Measurements from ENCODE around the gene PPP2R2D. TPM values are rescaled to one million over a fixed set of nuclear protein-coding genes. Genes with fewer than 3 reads are reported as not detected.

Gene PPP2R2D
- total RNA-seq, 2 donors from 2014 or later, result 35.5 to 37.5 TPM

DNA sequence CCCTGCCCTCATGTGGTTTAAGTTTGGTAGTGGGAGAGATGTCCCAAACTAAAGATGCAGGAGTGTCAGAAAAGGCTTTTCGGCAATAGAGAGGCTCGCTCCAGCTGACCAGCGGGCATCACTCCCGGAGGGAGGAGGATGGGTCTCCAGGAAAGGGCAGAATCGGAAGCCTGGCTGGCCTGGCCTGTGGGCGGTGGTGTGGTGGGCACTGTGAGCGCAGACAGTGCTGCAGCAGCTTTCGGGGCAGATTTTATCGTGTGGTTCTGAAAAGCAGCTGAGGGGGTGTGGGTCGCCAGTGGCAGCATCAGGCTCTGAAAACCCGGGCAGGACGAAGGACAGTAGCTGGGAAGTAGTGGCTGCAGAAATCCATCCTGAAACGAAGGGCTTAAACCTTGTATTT, 68.1 kb downstream of the PPP2R2D start:
- Histone ChIP-seq H3K27ac (ENCODE audit: low read depth, low read length) (no peak overlapping the region), H3K36me3 (ENCODE audit: control insufficient read depth, insufficient read depth, low read length) (peaks cover 79% of the 10 kb centered on the region), H3K27me3 (ENCODE audit: control insufficient read depth, insufficient read depth, low read length, poor library complexity, severe bottlenecking) (no peaks in the 10 kb centered on the region), H3K9ac (ENCODE audit: extremely low read depth, low read length, poor library complexity, severe bottlenecking) (no peak overlapping the region), H3K9me3 (ENCODE audit: control insufficient read depth, low read length) (no peaks in the 10 kb centered on the region), H3K4me1 (ENCODE audit: control insufficient read depth, insufficient read depth, low read length) (no peaks in the 10 kb centered on the region), H3K4me3 (ENCODE audit: low read length) (no peak overlapping the region)
- Mint-ChIP-seq H3K27me3 (ENCODE audit: insufficient read depth) (no peaks in the 10 kb centered on the region), H3K4me1 (peaks cover 6% of the 10 kb centered on the region), H3K9me3 (no peaks in the 10 kb centered on the region), H3K36me3 (ENCODE audit: low read depth) (peaks cover 73% of the 10 kb centered on the region), H3K4me3 (no peak overlapping the region), H3K27ac (peak overlapping the region; percentile 77)
- 94 to 96% methylated on average over 10 to 13 of the region's 13 CpGs for WGBS, 2 experiments (ENCODE audit: insufficient coverage in 1 of 2, insufficient read length in 1 of 2)
- no peak for DNase-seq
- TF ChIP-seq, protein P1, sequence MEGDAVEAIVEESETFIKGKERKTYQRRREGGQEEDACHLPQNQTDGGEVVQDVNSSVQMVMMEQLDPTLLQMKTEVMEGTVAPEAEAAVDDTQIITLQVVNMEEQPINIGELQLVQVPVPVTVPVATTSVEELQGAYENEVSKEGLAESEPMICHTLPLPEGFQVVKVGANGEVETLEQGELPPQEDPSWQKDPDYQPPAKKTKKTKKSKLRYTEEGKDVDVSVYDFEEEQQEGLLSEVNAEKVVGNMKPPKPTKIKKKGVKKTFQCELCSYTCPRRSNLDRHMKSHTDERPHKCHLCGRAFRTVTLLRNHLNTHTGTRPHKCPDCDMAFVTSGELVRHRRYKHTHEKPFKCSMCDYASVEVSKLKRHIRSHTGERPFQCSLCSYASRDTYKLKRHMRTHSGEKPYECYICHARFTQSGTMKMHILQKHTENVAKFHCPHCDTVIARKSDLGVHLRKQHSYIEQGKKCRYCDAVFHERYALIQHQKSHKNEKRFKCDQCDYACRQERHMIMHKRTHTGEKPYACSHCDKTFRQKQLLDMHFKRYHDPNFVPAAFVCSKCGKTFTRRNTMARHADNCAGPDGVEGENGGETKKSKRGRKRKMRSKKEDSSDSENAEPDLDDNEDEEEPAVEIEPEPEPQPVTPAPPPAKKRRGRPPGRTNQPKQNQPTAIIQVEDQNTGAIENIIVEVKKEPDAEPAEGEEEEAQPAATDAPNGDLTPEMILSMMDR (conservative IDR thresholded peaks at IDR 0.05), result no peak

DNA sequence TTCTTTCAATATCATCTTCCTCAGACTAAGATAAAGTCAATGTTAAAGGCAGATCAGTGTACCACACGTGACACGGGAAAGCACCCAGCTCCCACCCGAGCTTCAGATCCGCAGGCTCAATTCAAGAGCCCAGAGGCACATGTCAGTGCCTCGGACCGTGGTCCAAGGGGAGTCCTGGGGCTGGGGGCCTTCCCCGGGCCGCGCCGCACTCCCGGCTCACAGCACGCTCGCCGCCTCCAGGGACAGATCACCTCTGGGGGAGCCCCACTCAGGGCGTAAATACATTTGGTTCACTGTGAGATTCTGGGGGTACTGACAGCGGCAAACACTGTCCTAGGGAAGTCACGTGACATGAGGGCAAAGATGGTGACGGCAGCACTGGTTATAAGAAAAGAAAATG, 70.1 kb downstream of the PPP2R2D start:
- WGBS, 2 experiments (ENCODE audit: insufficient coverage in 1 of 2, insufficient read length in 1 of 2), result 96 to 99% methylated on average over 10 to 18 of the region's 18 CpGs
- H3K27me3 ChIP-seq (ENCODE audit: control insufficient read depth, insufficient read depth, low read length, poor library complexity, severe bottlenecking), result no peaks in the 10 kb centered on the region
- peaks cover 94% of the 10 kb centered on the region for H3K36me3 ChIP-seq (ENCODE audit: control insufficient read depth, insufficient read depth, low read length)
- no peaks in the 10 kb centered on the region for H3K4me1 ChIP-seq (ENCODE audit: control insufficient read depth, insufficient read depth, low read length)
- no peak overlapping the region for H3K9ac ChIP-seq (ENCODE audit: extremely low read depth, low read length, poor library complexity, severe bottlenecking)
- TF ChIP-seq, protein P1 (conservative IDR thresholded peaks at IDR 0.05), result no peak
- Mint-ChIP-seq H3K4me1 (peaks cover 6% of the 10 kb centered on the region), H3K36me3 (ENCODE audit: low read depth) (peaks cover 82% of the 10 kb centered on the region), H3K27me3 (ENCODE audit: insufficient read depth) (no peaks in the 10 kb centered on the region), H3K27ac (peak overlapping the region; percentile 5), H3K4me3 (no peak overlapping the region), H3K9me3 (no peaks in the 10 kb centered on the region)
- H3K9me3 ChIP-seq (ENCODE audit: control insufficient read depth, low read length), result no peaks in the 10 kb centered on the region
- no peak overlapping the region for H3K27ac ChIP-seq (ENCODE audit: low read depth, low read length)
- H3K4me3 ChIP-seq (ENCODE audit: low read length), result no peak overlapping the region
- DNase-seq, result no peak

DNA sequence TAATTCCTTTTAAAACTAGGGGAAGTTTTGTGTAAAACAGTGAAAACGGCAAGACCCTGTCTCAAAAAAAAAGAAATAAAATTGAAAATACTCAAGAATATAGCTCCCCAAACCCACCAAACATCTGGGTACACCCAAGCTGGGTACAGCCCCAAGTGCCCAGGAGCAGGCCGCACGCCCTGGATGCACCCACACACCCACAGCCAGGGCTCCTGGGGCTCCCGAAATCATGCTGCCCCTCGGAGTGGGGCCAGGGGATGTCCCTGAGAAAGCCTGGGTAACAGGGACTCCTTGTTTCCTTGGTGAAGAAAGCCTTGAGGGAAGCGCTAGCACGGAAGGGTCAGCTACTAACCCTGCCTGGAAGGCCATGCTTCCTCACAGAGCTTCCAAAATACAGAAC, 70.8 kb downstream of the PPP2R2D start:
- Mint-ChIP-seq H3K27me3 (ENCODE audit: insufficient read depth) (no peaks in the 10 kb centered on the region), H3K36me3 (ENCODE audit: low read depth) (peaks cover 80% of the 10 kb centered on the region), H3K4me1 (peaks cover 6% of the 10 kb centered on the region), H3K9me3 (no peaks in the 10 kb centered on the region), H3K4me3 (no peak overlapping the region), H3K27ac (peak overlapping the region; percentile 38)
- peaks cover 94% of the 10 kb centered on the region for H3K36me3 ChIP-seq (ENCODE audit: control insufficient read depth, insufficient read depth, low read length)
- no peak for DNase-seq
- no peak overlapping the region for H3K9ac ChIP-seq (ENCODE audit: extremely low read depth, low read length, poor library complexity, severe bottlenecking)
- no peaks in the 10 kb centered on the region for H3K27me3 ChIP-seq (ENCODE audit: control insufficient read depth, insufficient read depth, low read length, poor library complexity, severe bottlenecking)
- no peak overlapping the region for H3K4me3 ChIP-seq (ENCODE audit: low read length)
- H3K27ac ChIP-seq (ENCODE audit: low read depth, low read length), result no peak overlapping the region
- TF ChIP-seq, protein P1 (conservative IDR thresholded peaks at IDR 0.05), result no peak
- WGBS, 2 experiments (ENCODE audit: insufficient coverage in 1 of 2, insufficient read length in 1 of 2), result 95 to 96% methylated on average over 4 to 6 of the region's 7 CpGs
- no peaks in the 10 kb centered on the region for H3K4me1 ChIP-seq (ENCODE audit: control insufficient read depth, insufficient read depth, low read length)
- H3K9me3 ChIP-seq (ENCODE audit: control insufficient read depth, low read length), result no peaks in the 10 kb centered on the region

Measured in endodermal cell (in vitro differentiated cells).